ENCODE measurements around the gene ZER1.
"Not testable (repeated sequence)": the region's sequence is repeated elsewhere in the genome, so short reads cannot be mapped to it uniquely, and the experiment has no call there.

The ZER1 gene

DNA sequence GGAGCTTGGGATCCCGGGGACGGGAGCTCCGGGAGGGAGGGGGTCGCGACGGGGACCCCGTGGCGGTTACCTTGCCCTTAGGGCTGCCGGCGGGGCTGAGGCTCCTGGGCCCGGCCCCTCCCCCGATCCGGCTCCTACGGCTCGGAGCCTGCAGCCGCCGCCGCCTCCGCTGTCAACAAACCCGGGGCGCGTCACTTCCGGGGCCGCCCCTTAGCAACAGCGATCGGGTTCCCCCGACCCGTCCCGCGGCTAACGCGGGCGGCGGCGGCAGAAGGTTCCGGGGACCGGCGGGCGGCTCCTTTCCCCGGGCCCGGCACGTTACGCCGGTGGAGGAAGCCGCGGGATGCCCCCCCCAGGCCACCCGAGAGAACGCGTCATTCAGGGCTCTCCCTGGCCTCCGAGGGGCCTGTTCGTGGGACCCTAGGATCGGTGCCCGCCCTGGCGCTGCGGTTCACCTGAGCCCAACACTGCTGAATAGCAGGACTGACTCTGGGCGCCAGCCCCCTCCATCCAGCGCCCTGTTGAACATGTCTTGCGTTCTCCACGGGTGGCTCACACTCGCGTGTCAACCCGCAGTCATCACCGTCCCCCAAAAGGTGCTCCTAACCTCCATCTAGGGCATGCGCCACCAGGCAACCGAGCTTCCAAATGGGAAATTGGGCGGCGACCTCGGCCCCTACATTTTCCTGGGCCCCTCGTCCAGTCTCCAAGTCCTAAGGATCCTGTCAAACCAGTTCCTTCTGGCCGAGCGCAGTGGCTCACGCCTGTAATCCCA, at the start of gene ZER1:
ZER1 (minus strand) TSS at position 183 of the 775 bp plus-strand sequence. CDS start 16,362 bp downstream, outside the sequence.
- DNase-seq (ENCODE audit: low spot score), result peak; percentile 98

- no peak for DNase-seq (ENCODE audit: low spot score)
These were observed 49.2 kb upstream of the ZER1 start for GRCh38 chr9:128820665-128821583.

DNA sequence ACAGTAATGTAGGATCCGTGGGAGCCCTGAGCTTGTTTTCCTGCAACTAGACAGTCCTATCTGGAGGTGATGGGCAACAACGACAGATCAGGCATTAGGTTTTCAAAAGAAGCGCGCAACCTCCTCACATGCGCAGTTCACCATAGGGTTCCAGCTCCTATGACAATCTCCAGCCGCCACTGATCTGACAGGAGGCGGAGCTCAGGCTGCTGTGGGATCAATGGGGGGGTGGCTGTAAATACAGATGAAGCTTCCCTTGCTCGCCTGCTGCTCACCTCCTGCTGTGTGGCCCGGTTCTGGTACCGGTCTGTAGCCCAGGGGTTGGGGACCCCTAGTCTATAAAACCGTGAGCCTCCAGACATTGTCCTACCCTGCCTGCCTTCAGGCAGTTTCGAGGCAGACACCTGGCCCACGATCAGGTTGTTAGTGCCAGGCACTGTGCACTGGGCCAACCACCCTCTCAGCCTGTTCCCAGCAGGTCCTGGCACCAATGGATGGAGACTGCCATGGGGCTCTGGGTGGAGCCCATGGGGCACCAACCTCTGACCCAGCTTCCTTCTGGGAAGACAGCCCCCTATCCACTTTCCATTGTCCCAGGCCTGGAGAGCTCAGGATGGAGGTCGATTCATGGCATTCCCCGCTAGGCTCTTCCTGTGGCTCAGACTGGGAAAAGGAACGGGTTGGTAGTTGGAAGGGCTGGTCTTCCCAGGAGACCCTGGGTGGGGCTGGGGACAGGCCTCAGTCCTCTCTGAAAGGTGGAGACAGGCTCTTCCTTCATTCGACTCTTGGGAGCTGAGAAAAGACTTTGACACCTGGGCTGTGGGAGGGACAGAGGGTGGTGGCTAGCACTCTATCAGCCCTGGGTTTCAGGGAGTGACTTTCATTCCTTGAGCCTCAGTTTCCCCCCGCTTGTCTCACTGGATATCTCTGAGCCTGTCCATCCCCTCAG, 48.3 kb upstream of the ZER1 start:
- peak; percentile 73 for DNase-seq (ENCODE audit: low spot score)

DNA sequence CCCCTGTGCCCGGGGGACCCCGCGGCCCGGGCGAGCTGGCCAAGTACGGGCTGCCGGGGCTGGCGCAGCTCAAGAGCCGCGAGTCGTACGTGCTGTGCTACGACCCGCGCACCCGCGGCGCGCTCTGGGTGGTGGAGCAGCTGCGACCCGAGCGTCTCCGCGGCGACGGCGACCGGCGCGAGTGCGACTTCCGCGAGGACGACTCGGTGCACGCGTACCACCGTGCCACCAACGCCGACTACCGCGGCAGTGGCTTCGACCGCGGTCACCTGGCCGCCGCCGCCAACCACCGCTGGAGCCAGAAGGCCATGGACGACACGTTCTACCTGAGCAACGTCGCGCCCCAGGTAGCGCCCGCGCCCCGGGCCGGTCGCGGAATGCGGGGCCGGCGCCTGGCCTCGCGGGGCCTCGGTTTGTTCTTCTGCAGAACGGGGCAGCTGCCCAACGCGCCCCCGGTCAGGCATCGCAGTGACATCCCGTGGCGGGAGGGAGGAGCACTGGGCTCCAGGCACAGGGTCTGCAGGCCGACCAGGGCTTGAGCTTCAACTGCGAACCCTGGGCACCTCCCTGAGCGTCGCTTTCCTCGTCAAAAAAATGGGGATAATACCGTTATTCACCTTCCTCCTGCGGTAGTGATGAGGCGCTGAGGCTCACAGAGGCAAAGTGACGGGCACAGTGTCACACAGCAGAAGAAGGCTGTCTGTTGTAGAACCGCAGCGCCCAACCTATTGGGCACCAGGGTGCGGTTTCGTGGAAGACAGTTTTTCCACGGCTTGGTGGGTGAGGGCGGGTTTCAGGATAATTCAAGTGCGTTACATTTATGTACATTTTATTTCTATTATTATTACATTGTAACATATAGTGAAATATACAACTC, 47.4 kb upstream of the ZER1 start:
- DNase-seq (ENCODE audit: low spot score), result peak; percentile 79

DNA sequence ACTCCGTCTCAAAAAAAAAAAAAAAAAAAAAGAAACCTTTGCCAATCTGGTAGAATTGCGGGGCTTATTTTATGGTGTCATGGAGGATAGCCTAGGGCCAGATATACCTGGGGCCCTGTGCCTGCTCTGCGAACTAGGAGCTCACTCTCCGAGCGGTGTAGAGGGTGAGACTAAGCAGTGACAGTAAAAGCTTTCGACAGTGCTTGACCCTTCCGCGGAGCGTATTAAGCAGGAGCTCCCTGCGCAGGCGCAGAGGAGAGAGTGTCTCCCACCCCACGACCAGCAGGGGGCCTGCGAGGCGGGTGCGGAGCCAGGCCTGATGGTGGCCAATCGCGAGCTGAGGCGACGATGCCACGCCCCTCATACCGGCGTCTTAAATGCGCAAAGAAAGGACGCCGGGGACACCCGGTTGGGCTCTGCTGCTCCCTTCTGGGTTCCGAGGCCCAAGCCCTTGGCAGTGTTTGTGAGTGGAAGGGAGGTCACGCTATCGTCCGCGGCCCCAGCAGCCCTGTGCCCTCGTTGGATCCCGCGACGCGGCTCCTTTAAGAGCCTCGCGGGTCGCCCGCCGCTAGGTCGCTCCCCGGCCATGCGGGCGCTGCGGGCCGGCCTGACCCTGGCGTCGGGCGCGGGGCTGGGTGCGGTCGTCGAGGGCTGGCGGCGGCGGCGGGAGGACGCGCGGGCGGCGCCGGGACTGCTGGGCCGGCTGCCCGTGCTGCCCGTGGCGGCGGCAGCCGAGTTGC, 46.5 kb upstream of the ZER1 start, which contains the start of gene ENDOG:
ENDOG (plus strand) TSS at position 402 of the 740 bp plus-strand sequence; CDS start at position 587, 185 bp downstream.
- peak; percentile 98 for DNase-seq (ENCODE audit: low spot score)

- DNase-seq (ENCODE audit: low spot score), result no peak
These were observed 39.1 kb upstream of the ZER1 start for GRCh38 chr9:128810873-128811272.

DNA sequence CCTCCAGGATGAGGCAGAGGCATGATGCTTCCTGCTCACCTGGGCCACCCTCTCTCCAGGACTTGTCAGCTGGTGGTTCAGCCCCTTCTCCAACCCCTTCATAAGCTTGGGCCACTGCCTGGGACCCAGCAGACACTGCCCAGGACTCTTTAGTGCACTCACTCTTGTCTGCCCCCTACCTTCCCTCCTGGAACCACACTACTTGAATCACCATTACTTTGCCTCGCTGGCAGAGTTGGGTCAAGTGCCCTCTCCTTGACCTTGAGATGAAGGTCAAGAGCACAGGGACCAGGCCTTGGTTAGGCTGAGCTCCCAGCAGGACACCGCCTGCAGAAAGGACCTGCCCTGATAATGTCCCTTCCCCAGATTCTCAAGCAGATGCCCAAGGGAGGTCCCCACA, 38.1 kb upstream of the ZER1 start:
- no peak for DNase-seq (ENCODE audit: low spot score)

DNA sequence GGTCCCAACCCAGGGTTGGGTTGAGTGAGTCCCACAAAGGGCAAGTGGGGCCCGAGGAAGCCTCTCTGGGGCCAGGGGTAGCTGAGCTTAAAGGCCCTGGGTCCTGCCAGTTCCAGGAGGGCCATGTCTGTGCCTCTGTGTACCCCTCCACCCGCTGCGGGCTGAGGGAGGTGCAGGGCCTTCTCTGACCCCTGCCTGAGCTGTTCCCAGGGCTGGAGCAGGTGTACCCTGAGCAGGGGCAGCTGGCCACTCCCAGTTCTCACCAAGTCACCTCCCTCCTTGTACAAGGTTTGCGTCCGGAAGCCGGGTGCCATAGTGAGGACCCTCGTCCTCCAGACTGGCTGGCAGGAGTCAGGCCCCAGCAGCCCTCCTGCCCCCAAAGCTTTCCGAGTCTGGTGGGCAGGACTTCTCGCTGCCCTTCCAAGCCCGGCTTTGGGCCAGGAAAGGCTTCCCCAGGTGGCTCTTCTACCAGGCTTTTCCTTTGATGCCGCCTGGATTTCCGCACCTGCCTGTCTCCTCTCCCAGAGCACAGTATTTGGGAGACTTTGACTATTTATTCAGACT, 37.4 kb upstream of the ZER1 start:
- DNase-seq (ENCODE audit: low spot score), result no peak

DNA sequence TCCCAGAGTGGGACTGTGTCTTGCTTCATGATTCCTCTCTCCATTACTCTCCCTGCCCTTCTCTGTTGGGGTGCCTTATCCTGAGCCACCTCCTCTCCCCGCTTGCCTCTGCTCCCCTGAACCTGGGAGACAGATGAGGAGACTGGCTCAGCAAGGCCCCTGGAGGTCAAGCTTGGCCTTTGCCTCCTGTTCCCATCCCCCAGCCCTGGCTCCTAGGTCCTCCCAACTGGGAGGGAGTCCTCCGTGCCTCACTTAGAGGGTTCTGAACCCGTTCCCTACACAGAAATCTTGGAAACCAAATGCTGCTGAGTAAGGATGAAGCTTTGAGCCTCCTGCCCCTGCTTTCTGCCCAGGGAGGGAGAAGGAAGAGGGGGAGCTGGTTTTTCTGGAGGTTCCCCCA, 36.8 kb upstream of the ZER1 start:
- no peak for DNase-seq (ENCODE audit: low spot score)

- no peak for DNase-seq (ENCODE audit: low spot score)
These were observed 36.1 kb upstream of the ZER1 start for GRCh38 chr9:128807827-128808226.

DNA sequence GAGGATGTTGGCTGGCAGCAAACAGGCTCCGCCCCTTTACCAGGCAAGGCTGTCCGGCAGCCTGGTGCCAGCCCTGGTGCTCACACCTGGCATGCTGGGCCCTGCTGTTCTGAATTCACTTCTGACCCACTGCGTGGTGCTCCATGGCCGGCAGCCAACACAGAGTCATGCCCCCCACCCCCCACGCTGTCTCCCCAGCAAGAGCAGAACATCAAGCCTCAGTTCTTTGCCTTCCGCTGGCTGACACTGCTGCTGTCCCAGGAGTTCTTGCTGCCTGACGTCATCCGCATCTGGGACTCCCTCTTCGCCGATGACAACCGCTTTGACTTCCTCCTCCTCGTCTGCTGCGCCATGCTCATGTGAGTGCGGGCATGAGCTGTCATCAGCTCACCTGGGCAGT, 33.9 kb upstream of the ZER1 start:
- DNase-seq (ENCODE audit: low spot score), result no peak

GRCh38 chr9:128802482-128802881, 30.8 kb upstream of the ZER1 start:
- DNase-seq (ENCODE audit: low spot score), result no peak

DNA sequence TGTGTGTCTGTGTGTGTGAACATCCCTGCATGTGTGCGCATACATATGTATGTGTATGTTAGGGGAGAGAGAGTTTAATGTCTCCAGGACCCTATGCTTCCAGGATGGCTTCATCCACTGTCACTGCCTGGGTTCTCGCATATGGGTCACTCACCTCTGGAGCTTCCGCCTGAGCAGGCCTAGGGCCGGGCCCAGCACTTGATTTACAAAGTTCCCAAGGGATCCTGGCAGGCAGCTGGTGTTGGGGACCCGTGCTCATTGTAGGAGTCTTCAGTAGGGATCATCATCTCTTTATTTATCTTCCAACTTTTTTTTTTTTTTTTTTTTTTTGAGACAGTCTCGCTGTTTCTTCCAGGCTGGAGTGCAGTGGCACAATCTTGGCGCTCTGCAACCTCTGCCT, 28.3 kb upstream of the ZER1 start:
- DNase-seq (ENCODE audit: low spot score), result no peak

- DNase-seq (ENCODE audit: low spot score), result no peak
These were observed 27.2 kb upstream of the ZER1 start for GRCh38 chr9:128798896-128799295.

GRCh38 chr9:128794961-128795360, 23.2 kb upstream of the ZER1 start:
- DNase-seq (ENCODE audit: low spot score), result not testable (repeated sequence)

- no peak for DNase-seq (ENCODE audit: low spot score)
These were observed 21.4 kb upstream of the ZER1 start for GRCh38 chr9:128792978-128793686.

DNA sequence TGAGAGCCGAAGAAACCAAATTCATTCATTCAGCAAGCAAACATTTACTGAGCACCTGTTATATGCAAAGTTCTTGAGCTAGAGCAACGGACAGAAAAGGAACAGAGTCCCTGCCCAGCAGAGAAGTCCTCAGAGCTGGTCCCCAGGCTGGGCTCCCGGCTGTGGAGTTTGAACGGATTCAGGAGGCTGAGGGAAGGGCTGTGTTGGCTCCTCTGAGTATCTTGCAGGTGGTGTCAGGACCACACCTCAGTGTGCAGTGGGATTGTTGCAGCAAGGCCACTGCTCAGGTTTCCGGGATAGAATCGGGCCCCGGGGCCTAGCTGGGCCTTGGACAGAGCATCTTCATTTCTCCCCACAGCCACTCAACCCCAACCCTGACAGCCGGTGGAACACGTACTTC, 20.4 kb upstream of the ZER1 start:
- no peak for DNase-seq (ENCODE audit: low spot score)

GRCh38 chr9:128790536-128790935, 18.8 kb upstream of the ZER1 start:
- no peak for DNase-seq (ENCODE audit: low spot score)

DNA sequence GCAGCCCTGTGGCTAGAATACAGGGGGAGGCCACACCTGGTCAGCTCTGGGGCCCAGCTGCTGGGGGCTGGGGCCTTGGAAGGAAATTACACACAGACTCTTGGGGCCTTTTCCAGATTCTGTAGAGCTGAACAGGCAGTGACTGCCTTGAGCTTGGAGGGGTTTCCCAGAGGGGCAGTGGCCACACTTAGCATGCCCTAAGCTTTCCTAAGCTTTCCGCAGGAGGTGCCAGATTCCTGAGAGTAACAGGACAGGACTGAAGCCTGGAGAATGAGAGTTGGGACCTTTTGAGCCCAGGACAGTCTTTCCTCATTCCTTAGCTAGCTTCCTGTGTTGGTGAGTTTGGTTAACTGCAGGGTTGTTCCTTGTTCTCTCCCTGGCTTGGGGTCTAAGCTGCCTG, 16.7 kb upstream of the ZER1 start:
- DNase-seq (ENCODE audit: low spot score), result no peak

Data from D341Med (cell line).